Stomach (tissue), 4 donors: ENCODE data around the gene FAM107B.

ENCODE experiments used
- EP300 ChIP-seq: sonication (generic); formaldehyde crosslinking; IDR thresholded peaks from one replicate; pipeline ENCODE4 v1.6.1; 2017; ENCODE audit warnings: antibody characterized with exemption
- TF ChIP-seq, protein P1 (sequence below), 7 experiments: fragments of 450-650 bp in 4 of 7; fragments of 200-600 bp in 3 of 7; sonication (generic) in 3 of 7; IDR thresholded peaks; one replicate each; pipeline ENCODE4 v1.5.1; 2016 to 2019; ENCODE audit warnings: antibody characterized with exemption in 7 of 7, control low read depth in 2 of 7, mild to moderate bottlenecking in 1 of 7

DNA sequence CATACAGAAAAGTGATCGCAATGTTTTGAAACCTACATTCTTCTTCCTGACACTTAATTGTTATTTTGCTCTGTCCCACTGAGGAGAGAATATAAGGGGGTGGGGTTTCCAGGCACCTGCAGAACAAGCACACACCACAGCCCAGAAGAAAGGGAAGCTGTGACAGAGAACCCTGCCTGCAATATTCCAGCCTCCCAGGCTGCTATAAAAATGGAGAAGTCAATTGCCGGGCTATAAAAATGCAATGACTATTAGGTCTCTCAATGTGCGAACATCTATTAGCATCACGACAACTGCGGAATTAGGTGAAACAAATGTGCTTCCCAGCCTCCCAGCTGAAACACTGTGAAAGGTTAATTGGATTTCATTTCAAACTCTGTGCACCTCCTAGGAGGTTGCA, 298.7 kb downstream of the FAM107B start:
- TF ChIP-seq, protein P1, sequence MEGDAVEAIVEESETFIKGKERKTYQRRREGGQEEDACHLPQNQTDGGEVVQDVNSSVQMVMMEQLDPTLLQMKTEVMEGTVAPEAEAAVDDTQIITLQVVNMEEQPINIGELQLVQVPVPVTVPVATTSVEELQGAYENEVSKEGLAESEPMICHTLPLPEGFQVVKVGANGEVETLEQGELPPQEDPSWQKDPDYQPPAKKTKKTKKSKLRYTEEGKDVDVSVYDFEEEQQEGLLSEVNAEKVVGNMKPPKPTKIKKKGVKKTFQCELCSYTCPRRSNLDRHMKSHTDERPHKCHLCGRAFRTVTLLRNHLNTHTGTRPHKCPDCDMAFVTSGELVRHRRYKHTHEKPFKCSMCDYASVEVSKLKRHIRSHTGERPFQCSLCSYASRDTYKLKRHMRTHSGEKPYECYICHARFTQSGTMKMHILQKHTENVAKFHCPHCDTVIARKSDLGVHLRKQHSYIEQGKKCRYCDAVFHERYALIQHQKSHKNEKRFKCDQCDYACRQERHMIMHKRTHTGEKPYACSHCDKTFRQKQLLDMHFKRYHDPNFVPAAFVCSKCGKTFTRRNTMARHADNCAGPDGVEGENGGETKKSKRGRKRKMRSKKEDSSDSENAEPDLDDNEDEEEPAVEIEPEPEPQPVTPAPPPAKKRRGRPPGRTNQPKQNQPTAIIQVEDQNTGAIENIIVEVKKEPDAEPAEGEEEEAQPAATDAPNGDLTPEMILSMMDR (IDR thresholded peaks at IDR 0.05), result no peak
- TF ChIP-seq EP300, result no peak
